GM21717 (cell line): Measurements from ENCODE around the gene EMID1.
A peak's percentile ranks its signal among the peaks of the same experiment; 100 is the strongest.

ENCODE experiments used
- ATAC-seq: cut with Tn5 transposase; IDR thresholded peaks from one replicate; pipeline ENCODE4 v1.9.1; 2021; ENCODE audit warnings: mild to moderate bottlenecking, moderate library complexity; ENCODE audit not compliant: unreplicated experiment

EMID1 gene

DNA sequence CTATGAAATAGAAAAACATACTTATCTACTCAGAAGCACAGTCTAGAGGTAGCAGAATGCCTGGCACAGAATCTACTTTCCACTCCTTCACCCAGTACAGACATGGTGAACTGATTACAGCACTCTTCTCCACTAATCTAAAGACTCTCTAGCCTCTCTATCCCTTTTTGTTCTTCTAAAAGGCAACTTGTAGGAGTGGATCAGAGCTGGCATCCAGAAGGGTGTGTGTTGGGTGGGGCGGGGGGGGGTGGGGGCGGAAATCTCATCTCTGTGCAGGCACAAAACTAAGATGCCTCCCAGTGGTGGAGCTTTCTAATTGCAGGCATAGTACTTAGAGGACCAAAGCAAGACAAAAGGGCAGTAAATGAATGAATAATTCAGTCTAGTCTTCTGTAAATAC lies 11.5 kb upstream of the EMID1 start:
- no peak for ATAC-seq

DNA sequence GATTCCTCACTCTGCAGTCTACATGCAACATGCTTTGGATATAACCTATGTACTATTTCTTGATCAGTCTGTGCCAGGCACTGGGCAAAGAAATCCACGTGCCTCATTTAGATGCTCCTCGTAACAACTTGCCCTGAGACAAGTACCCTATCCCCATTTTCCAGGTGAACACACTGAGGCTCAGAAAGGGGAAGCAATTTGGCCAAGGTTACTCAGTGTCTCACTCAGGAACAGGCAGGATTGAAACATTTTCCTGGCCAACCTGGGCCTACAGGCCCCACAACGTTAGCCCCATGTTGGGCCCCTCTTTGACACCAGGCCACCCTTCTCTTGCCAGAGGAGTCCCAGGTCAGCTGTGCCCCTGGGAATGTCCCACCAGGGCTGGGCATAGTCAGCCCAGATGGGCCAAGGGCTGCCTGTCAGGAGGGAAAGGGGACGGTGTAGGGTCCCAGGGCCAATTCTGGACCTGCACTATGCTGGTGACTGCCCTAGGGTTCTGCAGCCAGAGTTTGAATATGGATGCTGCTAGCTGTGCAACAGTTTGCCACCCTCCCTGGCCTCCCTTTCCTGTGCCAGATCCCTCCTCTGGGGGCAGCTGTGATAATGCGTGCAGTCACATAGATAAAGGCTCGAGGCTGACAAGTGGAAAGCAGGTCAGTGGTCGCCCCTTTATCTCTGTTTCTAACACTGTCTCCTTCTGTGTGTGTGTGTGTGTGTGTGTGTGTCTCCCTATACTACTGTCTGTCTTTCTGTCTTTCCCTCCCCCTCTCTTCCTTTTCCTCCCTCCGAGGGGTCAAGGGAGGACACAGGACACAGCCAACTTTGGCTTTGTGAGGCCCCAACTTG lies 10.4 kb upstream of the EMID1 start:
- ATAC-seq: no peak

DNA sequence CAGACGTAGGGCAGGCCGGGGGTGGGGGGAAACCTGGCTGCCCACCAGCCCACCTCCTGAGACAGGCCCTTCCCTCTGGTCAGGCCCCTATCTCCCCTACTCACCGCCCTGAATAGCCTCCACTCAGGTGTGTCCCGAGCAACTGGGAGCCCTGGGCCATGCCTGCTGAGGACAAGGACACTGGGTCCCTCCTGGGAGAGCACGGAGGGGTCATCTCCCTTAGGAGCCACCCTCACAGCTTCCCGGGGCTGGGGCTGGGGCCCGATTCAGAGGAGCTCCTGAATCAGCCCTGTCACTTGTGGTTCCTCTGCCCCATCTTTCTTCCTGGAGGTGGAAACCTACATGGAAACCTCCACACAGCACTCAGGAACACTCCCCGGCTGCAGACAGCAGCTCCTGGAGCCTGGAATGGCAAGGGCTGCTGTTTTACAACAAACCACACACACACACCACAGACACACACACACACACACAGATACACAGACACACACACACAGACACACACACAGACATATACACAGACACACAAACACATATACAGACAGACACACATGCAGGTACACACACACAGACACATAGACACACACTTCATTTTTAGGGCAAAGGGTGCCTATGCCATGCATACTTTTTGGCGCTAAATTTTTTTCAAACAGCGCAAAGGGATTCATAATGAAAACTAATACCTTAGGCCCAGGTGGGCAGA lies 9.6 kb upstream of the EMID1 start:
- ATAC-seq: no peak

DNA sequence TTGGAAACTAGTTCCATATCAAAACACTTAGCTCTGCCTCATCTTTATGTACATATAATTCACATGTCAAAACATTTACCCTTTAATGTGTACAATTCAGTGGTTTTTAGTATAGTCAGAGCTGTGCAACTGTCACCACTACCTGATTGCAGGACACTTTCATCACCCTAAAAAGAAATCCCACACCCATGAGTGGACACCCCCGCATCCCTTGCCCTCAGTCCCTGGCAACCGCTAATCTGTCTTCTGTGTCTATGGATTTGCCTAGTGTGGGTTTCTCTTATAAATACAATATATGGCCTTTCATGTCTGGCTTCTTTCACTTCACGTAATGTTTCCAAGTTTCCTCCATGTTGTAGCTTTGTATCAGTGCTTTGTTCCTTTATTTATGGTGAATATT lies 8.6 kb upstream of the EMID1 start:
- ATAC-seq: no peak

DNA sequence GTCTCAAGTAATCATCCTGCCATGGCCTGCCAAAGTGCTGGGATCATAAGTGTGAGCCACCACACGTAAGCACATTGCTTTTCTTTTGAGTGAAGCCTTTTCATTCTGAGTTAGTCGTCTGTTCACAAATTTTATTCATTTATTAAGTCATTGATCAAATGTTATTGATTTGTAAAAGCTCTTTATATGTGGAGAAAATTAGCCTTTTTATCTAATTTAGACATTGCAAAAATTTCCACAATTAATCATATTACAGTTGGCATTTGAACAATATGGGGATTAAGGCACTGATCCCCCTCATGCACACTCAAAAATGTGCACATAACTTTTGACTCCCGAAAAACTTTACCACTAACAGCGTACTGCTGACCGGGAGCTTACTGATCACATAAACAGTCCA lies 7.5 kb upstream of the EMID1 start:
- ATAC-seq: no peak

DNA sequence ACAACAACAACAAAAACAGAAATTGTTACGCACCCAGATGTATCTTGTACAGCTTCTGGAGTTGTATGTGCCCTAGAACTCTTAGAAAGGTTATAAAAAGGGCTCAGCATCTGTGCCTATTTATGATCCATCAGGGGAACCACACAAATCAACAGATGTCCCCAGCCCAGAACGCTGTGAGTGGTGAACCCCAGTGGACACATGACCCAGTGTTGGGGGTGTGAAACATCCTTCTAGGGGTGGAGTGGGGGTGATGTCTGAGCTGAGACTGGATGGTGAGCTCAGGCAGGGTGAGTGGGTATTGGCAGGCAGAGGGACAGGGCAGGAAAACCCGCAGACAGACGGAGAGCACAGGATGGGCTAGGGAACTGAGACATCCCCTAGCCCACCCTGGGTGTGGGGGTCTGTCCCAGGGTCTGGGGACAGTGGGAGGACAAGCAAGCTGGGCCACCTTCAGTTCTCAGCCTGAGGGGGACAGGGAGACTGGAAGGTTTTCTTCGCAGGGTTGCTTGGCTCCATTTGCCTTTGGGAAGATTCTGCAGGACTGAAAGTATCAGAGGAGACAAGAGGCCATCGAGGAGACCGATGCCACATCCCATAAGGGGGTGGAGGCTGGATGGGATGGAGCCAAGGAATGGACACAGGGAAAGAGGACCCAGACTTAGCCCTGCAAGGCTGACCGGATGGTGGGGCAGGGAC lies 5.8 kb upstream of the EMID1 start:
- ATAC-seq: no peak

DNA sequence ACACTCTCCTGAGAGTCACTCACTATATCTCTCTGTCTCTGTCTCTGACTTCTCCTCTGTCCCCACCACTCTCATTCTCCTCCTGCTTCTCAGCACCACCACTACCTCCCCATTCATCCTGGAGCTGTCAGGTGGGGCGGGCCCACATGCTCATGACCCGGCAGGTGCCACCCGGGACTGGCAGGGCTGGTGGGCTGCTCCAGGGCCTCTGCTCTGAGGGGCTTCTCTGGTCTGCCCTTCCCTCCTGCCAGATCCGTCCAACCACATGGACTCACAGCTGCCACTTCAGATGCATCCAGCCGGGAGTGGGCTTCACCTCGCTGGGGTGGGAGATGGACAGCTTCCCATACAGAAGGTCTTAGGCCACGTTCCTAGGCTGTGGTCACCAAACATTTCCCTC lies 4.8 kb upstream of the EMID1 start:
- no peak for ATAC-seq

DNA sequence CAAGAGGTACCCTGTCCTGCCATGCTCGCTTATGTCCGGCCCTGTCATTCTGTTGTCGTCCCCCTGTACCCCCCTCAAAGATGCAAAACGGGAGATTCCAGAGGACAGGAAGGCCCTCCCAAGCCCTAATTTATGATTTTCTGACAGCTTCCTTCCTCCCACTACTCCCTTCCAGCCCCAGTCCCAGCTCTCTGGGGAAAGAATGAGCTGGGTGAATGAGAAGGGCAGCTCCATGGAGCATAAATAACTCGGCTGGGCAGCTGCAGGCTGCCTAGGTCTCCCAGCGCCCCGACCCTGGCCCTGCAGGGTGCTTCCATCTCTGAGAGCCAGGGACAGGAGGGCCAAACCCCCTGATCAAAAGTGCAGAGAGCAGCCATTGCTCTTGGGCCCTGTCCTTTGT lies 3.9 kb upstream of the EMID1 start:
- ATAC-seq: no peak

DNA sequence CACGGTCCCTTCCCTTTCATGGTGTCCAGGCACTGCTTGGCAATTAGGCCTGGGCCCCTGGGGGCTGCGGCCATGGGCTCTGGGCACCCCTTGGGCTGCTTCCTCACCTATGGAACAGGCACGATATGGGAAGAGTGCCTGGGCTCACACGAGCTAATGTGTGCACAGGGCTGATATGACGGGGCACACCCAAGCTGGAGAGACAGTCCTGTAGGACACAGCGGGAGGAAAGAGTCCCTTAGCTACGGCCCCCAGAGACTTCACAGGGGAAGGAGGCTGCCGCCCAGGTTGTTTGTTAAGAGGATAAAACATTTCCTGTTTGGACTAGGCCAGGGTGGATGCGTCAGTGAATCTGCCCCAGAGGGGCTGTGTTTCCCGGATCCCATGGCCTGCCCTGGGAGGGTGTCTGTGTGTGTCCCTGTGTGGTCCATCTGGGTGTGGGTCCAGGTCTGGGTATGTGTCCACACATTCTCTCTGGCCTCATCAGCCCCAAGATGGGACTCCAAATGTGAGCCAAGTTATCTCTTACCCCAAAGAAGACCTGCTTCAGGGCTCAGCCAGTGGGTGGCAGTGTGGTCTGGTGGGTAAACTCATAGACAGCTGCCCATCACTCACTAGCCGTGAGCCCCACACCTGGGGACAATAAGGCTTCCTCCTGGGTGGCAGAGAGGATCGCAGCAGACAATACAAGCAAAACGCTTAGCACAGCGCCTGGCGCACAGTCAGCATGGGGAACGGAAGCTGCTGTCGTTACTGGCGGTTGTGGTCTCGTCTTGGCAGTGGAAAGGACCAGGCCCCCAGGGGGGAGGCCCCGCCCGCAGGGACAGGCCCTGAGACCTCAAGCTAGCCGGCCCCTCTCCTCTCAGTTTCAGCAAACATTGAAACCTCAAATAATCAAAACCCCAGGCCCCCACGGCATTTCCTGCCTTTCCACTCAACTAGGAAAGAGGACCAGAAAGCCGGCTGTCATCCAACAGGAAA lies 3.2 kb upstream of the EMID1 start:
- peak; percentile 65 for ATAC-seq

DNA sequence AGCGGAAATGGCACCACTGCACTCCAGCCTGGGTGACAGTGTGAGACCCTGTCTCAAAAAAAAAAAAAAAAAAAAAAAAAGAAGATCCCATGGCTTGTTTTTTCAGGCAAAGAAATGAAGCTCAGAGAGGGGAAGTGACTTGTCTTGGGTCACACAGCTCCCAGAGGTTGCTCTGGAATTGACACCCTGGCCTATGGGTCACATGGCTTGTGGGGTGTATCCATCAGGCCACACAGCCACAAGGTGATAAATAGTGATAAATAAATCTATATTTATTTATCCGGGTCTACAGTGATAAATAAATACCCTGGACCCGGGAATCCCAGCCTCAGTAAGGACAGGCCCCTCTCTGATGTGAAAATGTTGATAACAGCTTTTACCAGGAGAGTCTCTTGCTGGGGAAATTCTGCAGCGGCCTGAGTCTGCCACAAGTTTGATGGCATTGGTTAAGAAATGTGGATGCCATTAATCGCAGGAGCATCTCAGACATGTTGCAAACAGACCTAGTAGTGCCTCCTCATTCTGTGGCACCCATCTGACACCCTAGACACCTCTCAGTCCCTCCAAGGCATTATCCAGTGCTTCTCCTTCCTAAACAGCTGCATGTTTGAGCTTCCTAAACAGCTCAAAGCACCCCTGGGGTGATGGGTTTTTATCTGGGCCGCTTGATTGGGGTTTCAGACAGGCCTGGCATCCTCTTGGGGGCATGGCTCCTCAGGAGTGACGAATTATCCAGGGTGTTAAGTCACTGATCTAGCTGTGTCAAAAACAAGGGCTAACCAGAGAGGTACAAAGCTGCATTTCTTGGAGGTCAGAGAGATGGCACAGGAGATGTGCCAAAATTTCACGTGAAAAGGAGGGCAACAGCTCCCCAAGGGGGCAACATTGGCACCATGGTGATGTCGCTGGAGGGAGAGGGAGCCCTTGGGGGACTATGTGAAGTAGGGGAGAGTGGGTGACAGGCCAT lies 1.9 kb upstream of the EMID1 start:
- no peak for ATAC-seq

DNA sequence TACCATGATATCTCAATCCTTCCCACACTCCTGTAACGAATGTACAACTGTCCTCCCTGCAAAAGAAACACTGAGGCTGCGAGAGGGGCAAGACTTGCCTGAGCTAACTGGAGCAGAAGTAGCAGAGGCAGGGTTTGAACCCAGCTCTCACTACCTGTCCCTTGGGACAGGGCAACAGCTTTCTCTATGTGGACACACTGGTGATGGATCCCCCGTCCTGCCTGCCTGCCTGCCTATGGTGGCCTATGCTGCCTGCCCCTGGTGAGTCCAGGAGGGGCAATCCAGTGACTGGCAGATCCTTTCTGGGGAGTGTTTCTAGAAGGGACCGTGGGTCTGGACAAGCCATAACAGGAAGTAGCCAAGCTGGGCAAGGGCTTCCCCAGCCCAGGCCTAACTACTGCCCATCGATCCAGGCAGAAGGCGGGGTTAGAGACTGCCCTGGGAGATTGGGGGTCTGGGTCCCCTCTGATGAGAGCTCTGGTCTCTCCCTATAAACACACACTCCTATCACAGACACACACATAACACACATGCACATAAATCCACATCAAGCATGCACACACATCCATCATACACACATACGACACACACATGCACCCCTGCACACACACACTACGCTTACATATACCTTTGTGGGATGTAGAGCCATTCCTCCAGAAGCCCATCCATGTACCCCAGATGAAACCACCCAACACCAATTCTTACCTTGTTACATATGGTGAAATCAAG lies 1.1 kb upstream of the EMID1 start:
- no peak for ATAC-seq

DNA sequence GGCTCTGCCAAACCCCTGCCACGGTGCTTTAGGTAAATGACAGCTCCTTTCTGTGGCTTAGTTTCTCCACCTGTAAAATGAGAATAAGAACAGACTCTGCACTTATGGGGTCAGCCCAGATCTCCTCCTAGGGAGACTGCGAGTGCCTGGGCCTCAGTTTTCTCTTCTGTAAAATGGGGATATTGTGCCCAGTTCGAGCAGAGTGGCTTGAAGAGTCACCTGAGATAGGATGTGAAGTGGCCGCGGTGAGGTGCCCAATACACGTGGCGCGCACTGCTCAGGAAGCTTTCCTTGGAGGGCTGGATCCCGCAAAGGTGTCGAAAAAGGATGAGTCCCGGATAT lies 473 bp upstream of the EMID1 start:
- no peak for ATAC-seq

DNA sequence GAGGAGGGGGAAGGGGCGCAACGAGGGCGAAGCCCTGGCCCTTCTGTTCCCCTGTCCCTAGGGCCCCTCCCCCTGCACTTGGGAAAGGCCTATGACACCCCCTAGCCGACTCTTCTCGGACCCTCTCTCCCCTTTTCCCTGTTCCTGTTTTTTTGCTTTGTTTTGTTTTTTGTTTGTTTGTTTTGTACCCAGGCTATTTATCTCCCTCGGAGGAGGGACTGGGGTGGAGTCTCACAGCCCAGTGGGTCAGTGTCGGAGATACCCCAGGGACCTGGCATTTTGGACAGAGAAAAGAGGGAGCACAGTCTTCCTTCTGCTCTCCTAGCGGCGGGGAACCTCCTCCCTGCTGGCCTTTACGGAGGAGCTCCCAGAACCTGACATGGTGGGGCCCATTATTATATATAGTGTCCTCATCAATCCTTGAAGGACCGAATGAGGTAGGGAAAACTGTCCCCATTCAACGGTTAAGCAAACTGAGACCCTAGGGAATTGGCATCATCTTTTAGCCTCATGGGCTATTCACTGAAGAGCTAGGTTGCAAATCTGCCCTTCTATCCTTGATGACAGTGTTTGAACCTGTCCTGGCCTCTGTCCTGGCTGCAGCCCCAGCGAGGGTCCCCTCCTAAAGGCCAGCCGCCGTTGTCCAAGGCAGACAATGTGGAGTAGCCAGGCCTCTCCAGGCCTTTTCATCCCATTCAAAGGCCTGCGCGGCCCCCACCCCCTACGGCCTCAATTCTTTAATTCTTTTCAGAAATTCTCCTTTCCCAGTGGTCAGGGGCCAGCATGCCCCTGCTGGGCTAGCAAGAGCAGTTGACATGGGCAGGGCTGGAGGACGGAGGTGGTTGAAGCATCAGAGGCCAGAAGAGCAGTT lies 911 bp downstream of the EMID1 start:
- ATAC-seq: no peak

DNA sequence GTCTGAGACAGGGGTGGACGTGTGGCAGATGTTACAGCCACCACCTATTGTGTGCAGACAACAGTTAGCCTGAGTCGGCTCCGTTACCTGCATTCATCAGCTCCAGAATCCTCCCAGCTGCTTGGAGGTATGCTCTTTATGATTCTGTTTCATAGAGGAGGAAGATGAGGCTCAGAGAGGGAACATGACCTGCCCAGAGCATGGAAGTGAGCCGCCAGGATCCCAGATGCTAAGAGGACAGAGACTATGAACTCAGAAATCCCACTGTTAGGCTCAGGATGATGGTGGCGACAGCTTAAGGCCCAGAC lies 1.5 kb downstream of the EMID1 start:
- no peak for ATAC-seq

DNA sequence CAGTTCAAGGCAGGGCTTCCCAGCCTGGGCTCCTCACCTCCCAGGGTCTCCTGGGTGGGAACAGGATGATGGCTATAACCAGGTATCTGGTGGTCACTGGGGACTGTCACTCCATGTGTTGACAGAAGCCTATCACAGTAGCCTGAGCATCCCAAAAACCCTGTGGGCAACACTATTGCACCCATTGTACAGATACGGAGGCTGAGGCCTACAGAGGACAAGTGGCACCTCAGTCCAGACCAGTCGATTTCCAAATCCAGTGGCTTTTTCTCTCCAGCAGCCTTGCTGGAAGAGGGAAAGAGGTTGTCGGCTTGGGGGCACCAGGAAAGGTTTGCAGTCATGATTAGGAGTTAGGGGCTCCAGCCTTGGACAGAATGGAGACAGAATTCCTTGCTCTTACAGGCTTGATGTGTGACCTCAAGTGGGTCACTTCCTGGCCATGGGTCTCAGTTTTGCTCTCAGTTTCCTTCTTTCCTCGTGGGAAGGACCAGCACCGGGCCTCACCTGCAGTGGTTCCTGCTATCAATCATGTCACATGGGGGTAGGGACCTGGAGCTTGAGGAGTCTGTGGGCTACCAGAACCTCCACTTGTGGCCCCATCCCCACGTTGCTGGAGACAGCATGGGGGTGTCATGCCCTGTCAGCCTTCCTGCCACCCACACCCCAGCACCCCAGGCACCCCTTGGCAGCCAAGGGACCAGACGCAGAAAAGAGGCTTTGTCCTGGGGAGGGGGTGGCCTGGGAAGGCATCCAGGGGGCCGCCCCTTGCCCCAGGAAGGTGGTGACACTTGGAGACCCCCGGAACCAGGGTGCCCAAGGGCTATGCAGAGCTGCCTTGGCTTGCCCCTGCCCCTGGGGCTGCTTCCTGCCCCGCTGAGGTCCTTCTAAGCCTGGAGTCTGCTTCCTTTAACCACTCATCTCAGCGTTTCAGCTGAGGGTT lies 2.1 kb downstream of the EMID1 start:
- ATAC-seq: no peak

DNA sequence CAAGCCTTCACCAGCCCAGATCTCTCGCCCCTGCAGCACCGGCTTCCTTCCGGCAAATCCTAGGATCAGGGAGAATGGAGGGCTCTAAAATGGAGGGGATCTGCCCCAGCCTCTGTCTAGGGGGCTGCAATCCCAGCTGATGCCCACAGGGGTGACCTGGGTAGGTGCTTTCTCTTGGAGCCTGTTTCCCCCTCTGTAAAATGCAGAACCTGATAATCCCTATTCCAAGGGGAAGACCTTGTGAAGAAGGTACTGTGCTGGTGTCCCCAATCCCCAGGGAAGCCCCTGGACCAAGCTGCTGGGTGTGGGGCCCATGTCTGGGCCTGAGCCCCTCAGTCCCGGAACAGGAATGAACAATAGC lies 2.8 kb downstream of the EMID1 start:
- ATAC-seq: no peak

DNA sequence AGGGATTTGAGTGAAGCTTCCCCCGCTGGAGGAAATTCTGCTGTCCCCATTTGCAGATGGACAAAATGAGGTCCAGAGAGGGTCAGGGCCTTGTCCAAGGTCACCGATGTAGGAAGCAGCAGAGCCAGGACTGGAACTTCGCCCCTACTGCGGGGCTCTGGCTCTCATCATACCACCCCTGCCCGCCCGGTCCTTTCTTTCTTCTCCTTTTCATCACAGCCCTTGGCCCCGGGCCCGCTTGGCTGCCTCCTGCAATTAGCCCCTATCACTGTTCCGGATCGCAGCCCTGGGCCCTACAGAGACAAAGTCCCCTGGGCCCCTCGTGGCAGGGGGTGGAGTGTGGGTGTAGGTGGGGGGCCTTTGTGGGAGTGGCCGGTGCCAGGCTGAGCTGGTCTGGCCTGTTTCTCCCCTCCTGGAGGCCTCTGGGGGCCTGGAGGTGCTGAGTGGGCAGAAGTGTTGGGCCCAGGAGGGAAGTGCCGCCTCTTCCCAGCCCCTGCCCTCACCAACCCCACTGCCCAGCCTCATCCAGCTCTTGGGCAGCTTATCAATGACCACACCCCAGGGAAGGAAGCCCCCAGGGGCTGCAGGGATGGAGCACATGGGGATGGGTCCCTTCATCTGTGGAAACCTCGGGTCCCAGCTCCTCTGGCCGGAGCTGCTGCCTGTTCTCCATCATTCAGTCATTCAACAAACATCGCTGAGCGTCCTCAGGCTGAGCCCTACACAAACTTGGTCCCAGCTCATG lies 3.4 kb downstream of the EMID1 start:
- no peak for ATAC-seq
